ENCODE data around the gene CHM. TPM values are rescaled to one million over a fixed set of nuclear protein-coding genes. Genes with fewer than 3 reads are reported as not detected.

Gene CHM
- total and polyA plus RNA-seq, 11 donors = 5.0 to 21.3 (median 12.0) TPM

GRCh38 chrX:85865324-85865723, 182.0 kb downstream of the CHM start:
- peaks cover 0 to 33% (median 14%) of the 10 kb centered on the region in 9 donors for H3K36me3 ChIP-seq
- DNase-seq (no peak), ATAC-seq (no peak)
- H3K27ac ChIP-seq = no peak overlapping the region
- TF ChIP-seq CTCF (IDR thresholded peaks at IDR 0.05) (no peak), POLR2A (IDR thresholded peaks at IDR 0.05) (no peak)
- intact Hi-C loops (cut with DNase I) = no loop called here
- H3K4me3 ChIP-seq = no peak overlapping the region
- no peaks in the 10 kb centered on the region for H3K27me3 ChIP-seq
- peaks cover 0 to 13% (median 0%) of the 10 kb centered on the region in 12 donors for H3K9me3 ChIP-seq
- H3K4me1 ChIP-seq = no peaks in the 10 kb centered on the region

- ATAC-seq (no peak), DNase-seq (no peak)
- no peaks in the 10 kb centered on the region for H3K4me1 ChIP-seq
- no peak for TF ChIP-seq POLR2A (IDR thresholded peaks at IDR 0.05)
- no peak for TF ChIP-seq CTCF (IDR thresholded peaks at IDR 0.05)
- intact Hi-C loops (cut with DNase I) = no loop called here
- H3K9me3 ChIP-seq = no peaks in the 10 kb centered on the region
- H3K27me3 ChIP-seq = no peaks in the 10 kb centered on the region
- H3K4me3 ChIP-seq = no peak overlapping the region
- H3K36me3 ChIP-seq = peaks cover 0 to 20% (median 4%) of the 10 kb centered on the region in 9 donors
- no peak overlapping the region for H3K27ac ChIP-seq
These were observed 187.9 kb downstream of the CHM start for GRCh38 chrX:85859426-85859825.

- TF ChIP-seq POLR2A (IDR thresholded peaks at IDR 0.05) (no peak), CTCF (IDR thresholded peaks at IDR 0.05) (peak in 8 of 12 donors; percentile 12 to 42 (median 20))
- no peak for ATAC-seq
- H3K27ac ChIP-seq = no peak overlapping the region
- no peaks in the 10 kb centered on the region for H3K27me3 ChIP-seq
- no peak for DNase-seq
- H3K4me1 ChIP-seq = no peaks in the 10 kb centered on the region
- WGBS, 4 donors = 23 to 25% (median 23%) methylated on average over 3 of the region's 3 CpGs
- no peak overlapping the region for H3K4me3 ChIP-seq
- no peaks in the 10 kb centered on the region for H3K9me3 ChIP-seq
- intact Hi-C loops (cut with DNase I) = no loop called here
- no peaks in the 10 kb centered on the region for H3K36me3 ChIP-seq
These were observed 195.9 kb downstream of the CHM start for GRCh38 chrX:85851418-85851817.

GRCh38 chrX:85836868-85837267, 210.5 kb downstream of the CHM start:
- no peak for ATAC-seq

More at GRCh38 chrX:85836868-85837267, 210.5 kb downstream of the CHM start:
- TF ChIP-seq CTCF (IDR thresholded peaks at IDR 0.05) = no peak
- no peak for TF ChIP-seq POLR2A (IDR thresholded peaks at IDR 0.05)
- H3K27ac ChIP-seq = no peak overlapping the region
- intact Hi-C loops (cut with DNase I) = no loop called here
- no peaks in the 10 kb centered on the region for H3K27me3 ChIP-seq
- no peaks in the 10 kb centered on the region for H3K9me3 ChIP-seq
- WGBS, 4 donors = 51 to 82% (median 70%) methylated on average over 2 of the region's 2 CpGs
- no peaks in the 10 kb centered on the region for H3K4me1 ChIP-seq
- no peak overlapping the region for H3K4me3 ChIP-seq
- DNase-seq = no peak
- H3K36me3 ChIP-seq = no peaks in the 10 kb centered on the region
